ENCODE results near the gene PFKFB4. TPM values are rescaled to one million over a fixed set of nuclear protein-coding genes. Genes with fewer than 3 reads are reported as not detected.

The PFKFB4 gene
- total and polyA plus RNA-seq, 2 of the 4 experiments (the other 2 are of a cell fraction), result 16.9 to 17.0 TPM

DNA sequence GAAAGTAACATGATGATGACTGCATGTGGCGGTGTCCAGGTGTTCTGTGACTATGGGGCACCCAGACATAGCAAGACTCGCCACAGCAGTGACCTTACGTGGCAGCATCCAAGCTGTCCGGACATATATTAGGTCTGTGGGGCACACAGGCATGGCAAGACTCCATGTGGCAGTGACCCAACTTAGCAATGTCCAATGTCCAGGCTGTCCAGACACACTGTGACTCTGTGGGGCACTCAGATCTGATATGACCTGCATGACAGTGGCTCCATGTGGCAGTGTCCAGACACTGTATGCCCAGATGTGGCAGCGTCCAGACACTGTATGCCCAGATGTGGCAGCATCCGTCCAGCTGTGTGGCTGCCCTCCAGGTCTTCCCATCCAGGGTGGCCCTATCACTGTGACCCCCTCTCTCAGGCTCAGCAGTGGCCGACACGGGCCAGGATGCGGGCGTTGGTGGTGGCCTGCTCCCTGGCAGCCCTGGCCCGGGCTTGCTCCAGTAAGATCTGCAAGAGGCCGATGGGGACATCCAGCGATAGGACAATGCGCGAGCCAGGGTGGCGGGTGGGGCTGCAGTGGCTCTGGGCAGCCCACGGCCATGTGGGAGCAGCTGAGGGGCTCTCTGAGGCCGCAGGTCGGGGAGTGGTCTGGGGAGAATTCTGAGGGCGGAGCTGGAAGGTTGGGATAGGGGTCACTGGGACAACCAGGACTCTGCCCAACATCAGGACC is 5.9 kb upstream of the PFKFB4 start:
- no peak overlapping the region for H3K4me3 ChIP-seq (ENCODE audit: insufficient read depth, low read depth, low read length)
- H2BK20ac ChIP-seq (ENCODE audit: low read depth, low read length), result 0 out of 2 replicates have a peak overlapping the region, but pooled peaks have one; percentile 17
- peaks cover 45% of the 10 kb centered on the region for H3K9me1 ChIP-seq (ENCODE audit: insufficient read depth, low read length)
- TF ChIP-seq BHLHE40 (IDR thresholded peaks at IDR 0.05; ENCODE audit: low read depth, low read length), result no peak
- TF ChIP-seq RAD21 (IDR thresholded peaks at IDR 0.05; ENCODE audit: low read length), result no peak
- no peak for TF ChIP-seq RFX5 (IDR thresholded peaks at IDR 0.05; ENCODE audit: low read depth, low read length)
- TF ChIP-seq, protein P1, sequence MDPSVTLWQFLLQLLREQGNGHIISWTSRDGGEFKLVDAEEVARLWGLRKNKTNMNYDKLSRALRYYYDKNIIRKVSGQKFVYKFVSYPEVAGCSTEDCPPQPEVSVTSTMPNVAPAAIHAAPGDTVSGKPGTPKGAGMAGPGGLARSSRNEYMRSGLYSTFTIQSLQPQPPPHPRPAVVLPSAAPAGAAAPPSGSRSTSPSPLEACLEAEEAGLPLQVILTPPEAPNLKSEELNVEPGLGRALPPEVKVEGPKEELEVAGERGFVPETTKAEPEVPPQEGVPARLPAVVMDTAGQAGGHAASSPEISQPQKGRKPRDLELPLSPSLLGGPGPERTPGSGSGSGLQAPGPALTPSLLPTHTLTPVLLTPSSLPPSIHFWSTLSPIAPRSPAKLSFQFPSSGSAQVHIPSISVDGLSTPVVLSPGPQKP (IDR thresholded peaks at IDR 0.05; ENCODE audit: borderline replicate concordance, low read depth, low read length), result no peak
- H2BK15ac ChIP-seq (ENCODE audit: low read depth, low read length), result no peak overlapping the region
- no peak overlapping the region for H4K5ac ChIP-seq (ENCODE audit: low read depth, low read length)
- H3K9ac ChIP-seq (ENCODE audit: low read depth, low read length), result no peak overlapping the region
- WGBS, 2 experiments (ENCODE audit: extremely low coverage in 2 of 2, insufficient read length in 1 of 2), result 96% methylated on average over 11 of the region's 20 CpGs; no CpG with 5 or more reads in 1 of the 2 experiments
- H4K20me1 ChIP-seq (ENCODE audit: insufficient read depth, low read length), result peaks cover 3% of the 10 kb centered on the region; the same call in 1 of the 2 replicates
- DNase-seq (no peak), ATAC-seq (ENCODE audit: low read depth) (no peak)
- H3K56ac ChIP-seq (ENCODE audit: extremely low read depth, insufficient read depth, low read length), result no peak overlapping the region
- no peak overlapping the region for H3K4me2 ChIP-seq (ENCODE audit: low read depth, low read length)
- peak overlapping the region; percentile 89; the same call in 1 of the 2 replicates for H2AK5ac ChIP-seq (ENCODE audit: low read depth, low read length)
- H4K91ac ChIP-seq (ENCODE audit: insufficient read depth, low read depth, low read length), result no peak overlapping the region; the same call in 1 of the 2 replicates
- H3K9me3 ChIP-seq (ENCODE audit: control insufficient read depth, insufficient read depth, low read length), result no peaks in the 10 kb centered on the region
- H3K27me3 ChIP-seq (ENCODE audit: control insufficient read depth, insufficient read depth, low read length), result no peaks in the 10 kb centered on the region
- H3K14ac ChIP-seq (replicated peaks; ENCODE audit: low read depth, low read length), result no peak overlapping the region
- H2BK5ac ChIP-seq (ENCODE audit: low read depth, low read length, poor library complexity, severe bottlenecking), result peak overlapping the region; percentile 78
- H2BK120ac ChIP-seq (ENCODE audit: low read depth, low read length), result peak overlapping the region; percentile 90
- H3K4me1 ChIP-seq (ENCODE audit: control insufficient read depth, insufficient read depth, low read length), result peaks cover 42% of the 10 kb centered on the region
- H3K23ac ChIP-seq (ENCODE audit: low read depth, low read length), result no peak overlapping the region
- peaks cover 14 to 67% of the 10 kb centered on the region in 2 experiments for H3K79me1 ChIP-seq (ENCODE audit: low read depth in 1 of 2, low read length in 2 of 2)
- BruUV-seq (replicated peaks), result no TSS peak
- ChIA-PET CTCF (interaction anchor here (0.6 to 1.1 kb wide), 2 partner anchors 73 to 102 kb away, joined by 3 read pairs; partner anchors contain the start of gene SLC26A6), POLR2A (ENCODE audit: unreplicated experiment) (no interaction called here)
- peak overlapping the region; percentile 91 for H3K4ac ChIP-seq (ENCODE audit: low read depth, low read length)
- peak overlapping the region; percentile 71 for H2AK9ac ChIP-seq (replicated peaks; ENCODE audit: low read depth, low read length, poor library complexity)
- no peak overlapping the region for H3K18ac ChIP-seq (ENCODE audit: low read depth, low read length)
- peaks cover 28% of the 10 kb centered on the region for H3K36me3 ChIP-seq (ENCODE audit: control insufficient read depth, insufficient read depth, low read length)
- intact Hi-C loops (cut with micrococcal nuclease), result no loop called here
- dilution Hi-C loops (cut with HindIII; ENCODE audit: low sequenced_read_pairs, unreplicated experiment), result no loop called here
- H2AFZ ChIP-seq (replicated peaks; ENCODE audit: low read length, poor library complexity), result no peak overlapping the region
- peak overlapping the region in 1 of 2 experiments; percentile 27; a peak in 1 of 4 replicates for H4K8ac ChIP-seq (ENCODE audit: low read depth in 2 of 2, low read length in 2 of 2)
- H3K27ac ChIP-seq (ENCODE audit: insufficient read depth, low read length), result no peak overlapping the region; the same call in 1 of the 2 replicates
- in situ Hi-C loops (cut with MboI; ENCODE audit: low sequenced_read_pairs), result no loop called here
